HG03095 (cell line): ENCODE measurements around the gene MBTPS1.
A peak's percentile ranks its signal among the peaks of the same experiment; 100 is the strongest.

Experiments
- ATAC-seq: cut with Tn5 transposase; IDR thresholded peaks from one replicate; pipeline ENCODE4 v1.9.1; 2021; ENCODE audit warnings: moderate library complexity; ENCODE audit not compliant: unreplicated experiment

Gene MBTPS1

DNA sequence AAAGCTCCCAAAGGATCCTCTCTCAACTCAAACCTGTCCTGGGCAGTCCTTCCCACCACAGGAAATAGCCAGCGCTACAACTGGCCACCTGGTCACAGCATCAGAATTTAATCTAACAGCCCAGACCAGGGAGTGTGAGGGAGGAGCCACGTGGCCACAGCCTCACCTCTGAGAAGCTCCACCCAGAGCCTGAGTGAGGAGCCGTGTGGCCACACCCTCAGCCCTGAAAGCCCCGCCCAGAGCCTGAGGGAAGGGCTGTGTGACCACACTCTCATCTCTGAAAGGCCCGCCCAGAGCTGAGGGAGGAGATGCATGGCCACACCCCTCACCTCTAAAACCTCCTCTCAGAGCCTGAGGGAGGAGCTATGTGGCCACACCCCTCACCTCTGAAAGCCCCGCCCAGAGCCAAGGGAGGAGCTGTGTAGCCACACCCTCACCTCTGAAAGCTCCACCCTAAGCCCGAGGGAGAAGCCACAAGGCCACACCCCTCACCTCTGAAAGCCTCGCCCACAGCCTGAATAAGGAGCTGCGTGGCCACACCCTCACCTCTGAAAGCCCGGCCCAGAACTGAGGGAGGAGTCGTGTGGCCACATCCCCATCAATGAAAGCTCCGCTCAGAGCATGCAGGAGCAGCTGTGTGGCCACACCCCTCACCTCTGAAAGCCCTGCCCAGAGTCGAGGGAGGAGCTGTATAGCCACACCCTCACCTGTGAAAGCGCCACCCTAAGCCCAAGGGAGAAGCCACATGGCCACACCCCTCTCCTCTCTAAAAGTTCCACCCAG is 102.8 kb downstream of the MBTPS1 start:
- peak; percentile 78 for ATAC-seq

DNA sequence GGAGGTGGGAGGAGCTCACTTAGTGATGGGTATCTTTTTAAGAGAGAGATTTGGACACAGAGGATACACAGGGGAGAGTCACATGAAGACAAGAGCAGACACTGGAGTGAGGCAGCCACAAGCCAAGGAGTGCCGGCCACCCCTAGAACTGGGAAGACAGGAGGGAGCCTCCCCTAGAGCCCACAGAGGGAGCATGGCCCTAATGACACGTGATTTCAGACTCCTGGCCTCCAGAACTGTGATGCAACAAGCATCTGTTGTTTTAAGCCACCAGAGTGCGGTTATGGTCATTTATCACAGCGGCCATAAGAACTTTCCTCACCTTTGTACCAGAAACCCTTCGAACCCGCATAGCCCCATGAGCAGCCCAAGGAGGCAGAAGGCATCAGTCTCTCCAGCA is 107.5 kb downstream of the MBTPS1 start:
- no peak for ATAC-seq

DNA sequence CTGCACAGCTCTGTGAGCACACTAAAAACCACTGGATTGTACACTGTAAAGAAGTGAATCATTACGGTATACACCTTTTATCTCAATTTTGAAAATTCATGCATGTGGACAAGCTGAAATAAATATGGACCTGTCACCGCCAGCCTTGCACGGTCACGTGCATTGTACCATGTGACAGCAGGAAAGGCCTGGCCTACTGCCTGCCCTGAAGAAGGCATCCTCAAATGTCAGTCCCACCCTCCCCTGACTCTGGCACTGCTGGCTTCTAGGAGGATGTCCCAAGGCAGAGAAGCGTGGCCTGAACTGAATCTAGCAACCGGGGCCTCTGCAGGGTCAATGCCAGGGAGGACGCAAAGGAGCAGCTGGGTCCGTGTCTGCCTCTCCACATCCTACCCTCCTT is 108.8 kb downstream of the MBTPS1 start:
- no peak for ATAC-seq

DNA sequence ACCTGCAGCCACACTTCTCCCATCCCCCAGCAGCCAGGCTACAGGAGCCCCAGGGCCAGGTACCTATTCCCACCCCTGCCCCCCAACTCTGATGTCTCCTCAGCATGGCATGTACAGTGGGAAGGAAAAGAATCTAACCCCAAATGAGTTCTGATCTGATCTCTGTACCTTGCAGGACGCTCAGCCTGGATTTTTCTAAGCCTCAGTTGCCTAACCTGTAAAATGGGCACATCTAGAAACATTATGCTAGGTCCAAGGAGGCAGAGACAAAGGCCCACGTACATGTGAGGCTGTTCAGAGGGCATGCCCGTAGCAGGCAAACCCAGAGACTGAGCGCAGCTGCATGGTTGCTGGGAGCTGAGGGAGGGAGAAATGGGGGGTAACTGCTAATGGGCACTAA is 109.2 kb downstream of the MBTPS1 start:
- no peak for ATAC-seq

DNA sequence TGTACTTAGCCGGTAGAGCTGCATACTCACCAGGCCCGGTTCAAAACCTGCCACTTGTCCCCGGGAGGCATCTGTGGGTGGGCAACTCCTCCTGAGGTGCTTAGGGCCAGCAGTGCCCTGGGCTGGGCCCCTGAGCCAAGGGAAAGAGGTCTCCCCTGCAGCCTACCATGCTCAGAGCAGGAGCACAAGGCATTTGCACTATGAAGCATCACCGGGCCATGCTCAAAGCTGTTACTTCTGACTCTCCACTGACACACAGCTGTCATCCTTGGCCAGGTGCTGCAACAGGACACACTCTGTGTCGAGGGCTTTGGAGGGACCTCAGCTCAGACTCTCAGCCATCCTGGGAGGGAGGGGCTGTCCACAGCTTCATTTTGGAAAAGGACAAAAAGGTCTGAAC is 111.4 kb downstream of the MBTPS1 start:
- ATAC-seq = no peak

DNA sequence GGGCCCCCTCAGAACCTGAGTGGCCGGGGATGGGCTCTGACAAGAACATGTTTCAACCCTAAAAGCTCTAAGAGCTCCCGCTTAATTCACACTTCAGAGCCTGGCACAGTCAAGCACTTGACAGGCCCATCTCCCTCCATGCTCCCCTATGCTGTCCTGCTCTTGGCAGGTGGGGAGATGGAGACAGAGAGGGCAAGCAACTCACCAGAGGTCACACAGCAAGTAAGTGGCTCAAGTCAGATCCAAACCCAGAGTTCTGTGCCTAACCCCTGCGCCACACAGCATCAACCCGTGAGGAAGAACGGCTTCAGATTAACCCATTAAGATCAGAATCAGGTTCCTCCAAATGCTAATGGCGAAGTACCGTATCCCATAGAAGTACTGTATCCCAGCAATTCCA is 112.3 kb downstream of the MBTPS1 start:
- no peak for ATAC-seq
